Adrenal gland (tissue), 5 donors: ENCODE results near the gene RAP1GAP2.

Source experiments
- CTCF ChIP-seq, 6 experiments: fragments of 450-650 bp in 4 of 6; fragments of 200-600 bp in 2 of 6; sonication (generic) in 1 of 6; IDR thresholded peaks; 1 replicate in 5 of 6; 2 replicates in 1 of 6; pipeline versions ENCODE4 v1.5.1 to v1.8.0; 2016 to 2021; ENCODE audit warnings: antibody characterized with exemption in 6 of 6, mild to moderate bottlenecking in 2 of 6, moderate library complexity in 1 of 6
- POLR2A ChIP-seq, 2 donors: fragments of 450-650 bp; IDR thresholded peaks; one replicate each; pipeline ENCODE4 v1.6.1; 2017; ENCODE audit warnings: antibody characterized with exemption in 2 of 2, mild to moderate bottlenecking in 2 of 2, moderate library complexity in 1 of 2
- donor health status: DM: no; HTN: no; CAD: no.

DNA sequence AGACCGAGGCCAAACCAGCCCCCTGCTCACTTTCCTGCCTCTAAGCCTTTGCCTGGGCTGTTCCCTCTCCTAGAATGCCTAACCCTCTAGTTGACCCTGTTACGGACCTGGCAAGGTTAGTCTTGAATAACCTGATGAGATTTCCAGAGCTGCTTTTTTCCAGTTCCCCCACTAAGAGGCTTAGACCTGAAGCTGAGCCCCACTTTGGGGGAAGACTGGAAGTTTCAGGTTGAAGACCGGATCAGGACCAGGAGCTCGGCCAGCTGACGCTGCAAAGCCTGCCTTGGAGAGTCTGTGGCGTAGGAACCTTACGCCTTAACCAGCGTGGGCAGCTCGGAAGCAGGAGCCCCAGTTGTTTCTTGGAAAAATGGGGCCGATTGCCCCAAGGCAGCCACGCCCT lies 137.4 kb downstream of the RAP1GAP2 start:
- TF ChIP-seq CTCF (IDR thresholded peaks at IDR 0.05) (no peak), POLR2A (IDR thresholded peaks at IDR 0.05) (no peak)
